Measurements from ENCODE around the gene NTN1. TPM values are rescaled to one million over a fixed set of nuclear protein-coding genes. Genes with fewer than 3 reads are reported as not detected.

NTN1 gene
- total RNA-seq, 1 experiment from 2014 or later = 4.2 TPM

GRCh38 chr17:9251273-9251672 lies 230.0 kb downstream of the NTN1 start:
- DNase-seq (ENCODE audit: low read depth, low spot score) = no peak
- Histone ChIP-seq H3K4me2 (ENCODE audit: low read length) (no peak overlapping the region), H4K20me1 (ENCODE audit: insufficient read depth) (no peaks in the 10 kb centered on the region), H3K27ac (ENCODE audit: low read depth, low read length) (no peak overlapping the region), H3K27me3 (ENCODE audit: insufficient read depth, low read length) (no peaks in the 10 kb centered on the region), H3K4me3 (replicated peaks in 1 of 2; ENCODE audit: low read depth in 1 of 2, low read length in 2 of 2) (no peak overlapping the region), H3K4me1 (ENCODE audit: control insufficient read depth in 1 of 2, insufficient read depth in 2 of 2, low read length in 2 of 2) (no peaks in the 10 kb centered on the region), H3K9me3 (ENCODE audit: control insufficient read depth in 1 of 2, insufficient read depth in 1 of 2, low read depth in 1 of 2, low read length in 2 of 2) (no peaks in the 10 kb centered on the region), H2AFZ (ENCODE audit: low read depth, low read length, poor library complexity, severe bottlenecking) (no peak overlapping the region), H3K79me2 (ENCODE audit: insufficient read depth, low read length) (no peaks in the 10 kb centered on the region), H3K9ac (ENCODE audit: low read length) (no peak overlapping the region), H3K9me2 (ENCODE audit: insufficient read depth) (no peaks in the 10 kb centered on the region), H3K36me3 (ENCODE audit: control insufficient read depth in 1 of 2, insufficient read depth in 2 of 2, low read length in 2 of 2) (no peaks in the 10 kb centered on the region)
- CTCF ChIA-PET = no interaction called here
- BruUV-seq (replicated peaks) = no TSS peak
- RAD21 ChIA-PET (ENCODE audit: low non-redundant PET in 1 of 2, low total read pairs in 2 of 2, uncharacterized antibody in 2 of 2, unreplicated experiment in 2 of 2) = no interaction called here
- TF ChIP-seq EZH2phosphoT487 (IDR thresholded peaks at IDR 0.05; ENCODE audit: borderline replicate concordance) = no peak
- TF ChIP-seq TCF7L2 (IDR thresholded peaks at IDR 0.05; ENCODE audit: borderline replicate concordance, extremely low read depth, insufficient read depth, insufficient read length) = no peak
- POLR2A ChIA-PET = no interaction called here
- intact Hi-C loops (cut with micrococcal nuclease) = no loop called here
- ATAC-seq = no peak

- DNase-seq (ENCODE audit: low read depth, low spot score) (no peak), ATAC-seq (no peak)
- Histone ChIP-seq H3K4me1 (ENCODE audit: control insufficient read depth in 1 of 2, insufficient read depth in 2 of 2, low read length in 2 of 2) (no peaks in the 10 kb centered on the region), H3K79me2 (ENCODE audit: insufficient read depth, low read length) (no peaks in the 10 kb centered on the region), H3K9me2 (ENCODE audit: insufficient read depth) (no peaks in the 10 kb centered on the region), H3K9ac (ENCODE audit: low read length) (no peak overlapping the region), H3K9me3 (ENCODE audit: control insufficient read depth in 1 of 2, insufficient read depth in 1 of 2, low read depth in 1 of 2, low read length in 2 of 2) (no peaks in the 10 kb centered on the region), H3K27ac (ENCODE audit: low read depth, low read length) (no peak overlapping the region), H2AFZ (ENCODE audit: low read depth, low read length, poor library complexity, severe bottlenecking) (no peak overlapping the region), H3K4me3 (replicated peaks in 1 of 2; ENCODE audit: low read depth in 1 of 2, low read length in 2 of 2) (no peak overlapping the region), H3K27me3 (ENCODE audit: insufficient read depth, low read length) (no peaks in the 10 kb centered on the region), H4K20me1 (ENCODE audit: insufficient read depth) (no peaks in the 10 kb centered on the region), H3K36me3 (ENCODE audit: control insufficient read depth in 1 of 2, insufficient read depth in 2 of 2, low read length in 2 of 2) (no peaks in the 10 kb centered on the region), H3K4me2 (ENCODE audit: low read length) (no peak overlapping the region)
- intact Hi-C loops (cut with micrococcal nuclease) = no loop called here
- POLR2A ChIA-PET = interaction anchor here (0.6 kb wide), 2 partner anchors 21 to 92 kb away, joined by 4 to 7 read pairs; no protein-coding TSS in a partner anchor
- CTCF ChIA-PET = no interaction called here
- TF ChIP-seq JUND (IDR thresholded peaks at IDR 0.05) (no peak), SIN3A (IDR thresholded peaks at IDR 0.05; ENCODE audit: low read depth) (no peak), EGR1 (IDR thresholded peaks at IDR 0.05; ENCODE audit: low read depth) (no peak), POLR2AphosphoS5 (IDR thresholded peaks at IDR 0.05; ENCODE audit: low read depth, low read length) (no peak), ELF1 (IDR thresholded peaks at IDR 0.05; ENCODE audit: borderline replicate concordance, low read depth) (no peak), RAD21 (IDR thresholded peaks at IDR 0.05; ENCODE audit: low read depth) (no peak), MAX (IDR thresholded peaks at IDR 0.05) (no peak), ZFX (IDR thresholded peaks at IDR 0.05) (no peak), ZBTB33 (IDR thresholded peaks at IDR 0.05; ENCODE audit: extremely low read depth, insufficient replicate concordance, low read length) (no peak), EZH2 (IDR thresholded peaks at IDR 0.05) (no peak), EZH2phosphoT487 (IDR thresholded peaks at IDR 0.05; ENCODE audit: borderline replicate concordance) (no peak), ZNF274 (IDR thresholded peaks at IDR 0.05; ENCODE audit: low read depth, low read length) (no peak)
- RAD21 ChIA-PET (ENCODE audit: low non-redundant PET in 1 of 2, low total read pairs in 2 of 2, uncharacterized antibody in 2 of 2, unreplicated experiment in 2 of 2) = no interaction called here
- BruUV-seq (replicated peaks) = no TSS peak
Measured at GRCh38 chr17:9253308-9253707, 232.0 kb downstream of the NTN1 start.

All from HCT116 (cell line).